Muscle of back (tissue), 11 donors: ENCODE measurements around the gene RNF10. TPM values are rescaled to one million over a fixed set of nuclear protein-coding genes. Genes with fewer than 3 reads are reported as not detected.
"Not testable (repeated sequence)": the region's sequence is repeated elsewhere in the genome, so short reads cannot be mapped to it uniquely, and the experiment has no call there.

ENCODE experiments used
- DNase-seq, 3 donors: peaks; one replicate each; pipeline versions ENCODE4 v3.0.0 to v3.0.0-alpha.2; 2013
- polyA plus RNA-seq, 10 donors: library from polyadenylated mRNA; unstranded; fragments of 120-200 nt; gene quantifications; one replicate each; pipeline ENCODE4 v1.2.1, GENCODE V29; 2013; ENCODE audit not compliant: insufficient read length in 10 of 10

The RNF10 gene
- polyA plus RNA-seq, 10 donors = 148 to 189 (median 157) TPM

DNA sequence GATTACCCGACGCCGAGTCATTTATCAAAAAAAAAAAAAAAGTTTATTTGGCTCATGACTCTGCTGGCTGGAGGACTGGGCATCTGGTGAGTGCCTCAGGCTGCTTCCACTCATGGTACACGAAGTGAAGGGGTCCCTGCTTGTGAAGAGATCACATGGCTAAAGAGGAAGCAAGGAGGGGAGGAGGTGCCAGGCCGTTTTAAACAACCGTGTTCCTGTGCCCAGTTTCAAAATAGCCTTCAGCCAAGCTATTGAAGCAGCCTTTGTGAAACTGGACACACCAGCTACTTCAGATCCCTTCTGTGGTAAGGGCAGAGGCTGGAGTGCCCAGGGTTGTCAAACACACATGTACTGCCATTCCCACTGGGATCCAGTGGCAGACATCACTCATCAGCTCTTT, 39.4 kb downstream of the RNF10 start:
- no peak for DNase-seq

DNA sequence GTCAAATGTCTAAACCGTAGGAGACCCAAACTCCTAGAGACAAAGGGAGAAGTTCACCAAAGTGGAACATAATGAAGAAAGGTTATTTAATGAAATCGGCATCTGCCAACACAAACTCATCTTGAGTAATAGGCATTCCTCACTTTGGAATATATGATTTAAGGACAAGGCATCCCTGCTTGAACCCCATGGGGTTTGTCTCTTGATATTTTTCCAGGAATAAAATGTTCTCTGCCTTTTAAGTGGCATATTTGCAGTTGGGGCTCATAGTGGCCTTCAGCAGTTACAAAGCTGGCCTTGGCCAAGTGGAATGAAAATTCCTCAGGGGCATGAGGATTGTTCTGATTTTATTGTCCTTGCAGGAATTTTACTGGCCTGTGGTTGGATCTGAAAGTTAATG, 40.0 kb downstream of the RNF10 start:
- no peak for DNase-seq

DNA sequence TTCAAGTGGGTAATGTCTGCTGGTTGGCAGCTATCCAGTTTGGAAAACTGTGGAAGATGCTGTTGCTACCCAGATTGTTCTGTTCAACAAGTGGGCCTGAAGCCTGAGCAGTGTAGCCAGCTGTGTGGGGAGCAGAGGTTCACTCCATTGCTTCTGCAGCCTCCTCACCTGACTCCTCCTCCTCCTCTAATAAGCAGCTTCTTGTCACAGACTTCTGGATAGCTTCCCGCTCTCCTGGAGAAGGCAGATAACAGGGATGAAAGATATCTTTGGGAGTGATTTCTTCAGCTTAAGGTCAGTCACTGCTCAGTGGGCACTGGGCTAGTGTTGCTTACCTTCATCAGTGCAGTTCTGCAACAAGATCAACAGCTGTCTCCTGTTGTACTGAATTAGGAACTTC, 45.0 kb downstream of the RNF10 start:
- no peak for DNase-seq

DNA sequence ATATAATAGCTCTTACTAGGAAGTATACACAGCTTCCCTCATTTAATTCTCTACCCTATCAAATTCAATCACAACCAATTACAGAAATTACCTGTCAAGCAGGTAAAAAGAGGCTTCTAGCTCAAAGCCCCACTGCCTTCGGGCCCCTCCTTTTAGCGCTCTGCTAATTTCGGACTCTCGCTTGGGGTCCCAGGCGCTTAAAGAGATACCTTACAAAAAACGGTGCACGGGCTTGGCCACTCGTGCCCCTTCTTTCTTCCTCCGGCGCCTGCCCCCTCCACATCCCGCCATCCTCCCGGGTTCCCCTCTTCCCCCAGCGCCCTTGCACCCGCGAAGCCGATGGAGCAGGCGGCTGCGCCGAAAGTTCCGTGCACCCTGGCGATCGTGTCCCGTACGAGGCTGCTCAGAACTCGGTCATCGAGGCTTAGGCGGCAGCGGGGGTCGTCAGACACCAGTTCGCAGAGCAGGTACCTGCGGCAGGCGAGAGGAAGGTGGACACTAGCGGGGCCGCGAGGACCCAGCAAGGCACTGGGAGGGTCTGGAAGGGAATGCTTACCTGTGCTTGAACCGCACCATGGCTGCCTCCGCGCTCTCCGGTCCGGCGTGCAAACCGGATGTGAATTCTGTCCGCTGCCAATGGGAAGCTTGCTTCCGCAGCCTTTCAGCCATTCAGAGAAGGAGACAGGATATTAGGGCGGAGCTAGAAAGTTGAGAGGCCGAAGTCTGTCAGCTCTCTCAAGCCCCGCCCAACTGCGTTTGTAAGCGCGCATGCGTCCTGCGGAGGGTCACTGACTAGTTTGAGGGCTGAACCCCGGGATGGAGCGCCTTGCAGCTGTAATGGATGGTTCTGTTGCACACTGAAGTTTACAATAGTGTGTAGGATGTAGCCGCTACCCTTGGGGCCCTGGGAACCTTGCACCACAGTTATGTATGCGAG, 46.9 kb downstream of the RNF10 start, which contains the start of gene POP5:
TSS of gene POP5 (minus strand) at position 616 of the 937 bp plus-strand sequence. CDS start at position 576, 40 bp downstream.
- DNase-seq = peak; percentile 97 to 98 (median 97)

DNA sequence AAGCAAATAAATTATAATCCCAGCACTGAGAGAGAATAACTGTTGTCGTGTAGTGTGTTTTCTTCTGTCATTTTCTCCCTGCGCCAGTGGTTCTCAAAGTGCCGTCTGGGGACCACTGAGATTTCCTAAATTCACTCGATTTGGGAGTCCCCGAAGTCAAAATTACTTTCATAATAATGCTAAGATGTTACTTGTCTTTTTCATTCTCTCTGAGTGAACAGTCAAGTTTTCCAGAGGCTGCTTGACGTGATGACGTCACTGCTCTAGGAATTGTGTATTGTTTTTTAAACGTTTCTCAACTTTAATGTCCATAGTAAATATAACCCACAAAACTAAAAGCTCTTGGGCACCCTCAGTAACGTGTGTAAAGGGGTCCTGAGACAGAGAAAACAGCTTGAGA, 47.8 kb downstream of the RNF10 start:
- DNase-seq = no peak

DNA sequence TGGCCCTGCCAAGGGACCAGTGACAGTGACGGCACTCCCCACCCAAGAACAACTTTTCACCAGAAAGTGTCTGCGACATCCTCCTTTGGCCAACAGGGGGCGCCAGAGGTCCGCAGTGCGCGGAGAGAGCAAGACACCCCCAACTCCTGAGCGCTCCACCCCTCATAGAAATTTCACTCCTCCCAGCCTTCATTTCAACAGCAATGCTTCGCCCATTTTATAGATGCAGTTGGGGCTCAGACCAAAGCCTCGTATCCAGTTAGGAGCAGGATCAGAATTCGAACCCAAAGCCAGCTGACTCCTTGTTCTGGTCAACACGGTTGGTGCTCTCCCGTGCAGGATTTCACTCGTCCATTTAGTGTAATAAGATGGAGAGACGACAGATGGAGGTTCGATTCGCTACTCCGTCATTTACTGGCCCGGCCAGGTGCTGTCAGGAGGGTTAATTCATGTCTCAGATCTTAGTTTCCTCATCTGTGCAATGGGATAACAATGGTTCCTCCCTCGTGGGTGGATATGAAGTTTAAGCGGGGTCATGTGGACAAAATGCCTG, 49.4 kb downstream of the RNF10 start:
- DNase-seq = peak; percentile 43 to 84 (median 78)

DNA sequence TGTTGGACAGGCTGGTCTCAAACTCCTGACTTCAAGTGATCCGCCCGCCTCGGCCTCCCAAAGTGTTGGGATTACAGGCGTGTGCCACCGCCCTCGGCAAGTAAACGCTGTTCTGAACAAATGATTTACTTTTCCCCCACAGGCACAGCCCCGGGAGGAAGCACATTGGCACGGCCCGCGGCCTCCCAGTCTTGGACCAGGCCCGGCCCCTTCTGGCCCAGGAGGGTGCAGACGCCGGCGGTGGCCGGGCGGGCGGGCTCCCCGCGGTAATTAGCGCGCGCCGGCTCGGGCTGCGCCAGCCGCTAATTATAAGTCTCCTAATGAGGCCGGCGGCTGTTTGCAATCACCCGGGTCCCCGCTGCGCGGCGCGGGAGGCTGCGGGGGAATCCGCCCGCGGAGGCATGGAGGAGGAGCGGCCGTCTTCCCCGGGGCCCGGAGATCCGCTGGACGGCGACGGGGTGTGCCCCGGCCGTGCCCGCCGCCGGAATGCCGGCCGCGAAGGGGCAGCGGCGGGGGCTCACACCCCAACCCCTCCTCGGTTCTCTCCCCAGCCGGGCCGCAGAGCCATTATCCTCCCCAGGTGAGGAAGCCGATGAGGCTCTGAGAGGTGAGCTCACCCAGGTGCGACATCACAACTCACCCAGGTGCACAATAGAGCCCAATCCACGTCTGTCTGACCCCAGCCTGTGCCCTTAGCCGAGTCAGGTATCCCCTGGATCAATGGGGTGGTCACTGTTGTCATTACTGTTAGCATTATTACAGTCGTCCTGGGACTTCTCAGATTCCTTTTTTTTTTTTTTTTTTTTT, 50.4 kb downstream of the RNF10 start:
- peak in 1 of 3 donors; percentile 43 for DNase-seq

DNA sequence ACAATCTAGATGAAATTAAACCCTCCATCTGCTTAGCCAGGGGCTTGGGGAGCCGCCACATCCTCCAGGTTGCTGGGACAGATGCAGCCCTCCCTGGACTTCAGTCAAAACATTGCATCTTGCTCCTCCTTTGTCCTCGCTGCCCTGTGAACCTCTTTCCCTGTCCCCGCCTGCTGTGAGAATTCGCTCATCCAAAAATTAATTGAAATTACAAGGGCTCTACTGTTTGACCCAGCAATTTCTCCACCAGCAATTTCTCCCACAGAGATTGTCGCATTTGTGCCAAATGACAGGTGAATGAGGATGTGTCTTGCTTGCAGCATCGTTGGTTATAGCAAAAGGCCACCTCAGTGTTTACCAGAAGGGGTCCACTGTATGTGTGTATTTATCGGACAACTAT, 52.0 kb downstream of the RNF10 start:
- DNase-seq = no peak

DNA sequence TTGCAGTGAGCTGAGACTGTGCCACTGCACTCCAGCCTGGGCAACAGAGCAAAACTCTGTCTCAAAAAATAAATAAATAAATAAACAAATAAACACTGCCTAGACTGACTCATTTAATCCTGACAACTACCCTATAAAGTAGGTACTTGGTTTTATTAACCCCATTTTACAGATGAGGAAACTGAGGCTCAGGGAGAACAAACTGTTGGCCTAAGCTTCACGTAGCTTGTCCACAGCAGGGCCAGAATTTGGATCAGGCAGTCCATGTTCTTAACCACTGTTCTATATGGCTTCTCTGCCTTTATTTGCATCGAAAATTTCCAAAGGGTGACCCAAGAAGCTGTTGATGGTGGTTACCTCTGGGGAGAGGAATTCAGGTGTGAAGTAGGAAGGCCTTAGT, 52.7 kb downstream of the RNF10 start:
- no peak for DNase-seq

DNA sequence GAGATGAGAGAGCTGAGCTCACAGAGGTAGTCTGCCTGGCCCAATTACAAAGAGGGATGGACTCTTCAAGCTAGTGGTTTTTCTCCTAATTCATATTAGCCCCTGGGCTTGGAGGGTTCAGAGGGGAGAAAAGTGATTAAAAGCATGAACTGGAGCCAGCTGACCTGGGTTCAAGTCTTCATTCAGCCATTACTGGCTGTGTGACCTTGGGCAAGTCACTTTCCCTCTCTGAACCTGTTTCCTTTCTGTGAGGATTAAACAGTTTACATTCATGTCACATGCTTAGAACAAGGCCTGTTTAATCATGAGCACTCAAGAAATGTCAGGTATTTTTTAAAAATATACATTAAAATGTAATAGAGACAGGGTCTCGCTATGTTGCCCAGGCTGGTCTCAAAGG, 54.2 kb downstream of the RNF10 start:
- DNase-seq = no peak

DNA sequence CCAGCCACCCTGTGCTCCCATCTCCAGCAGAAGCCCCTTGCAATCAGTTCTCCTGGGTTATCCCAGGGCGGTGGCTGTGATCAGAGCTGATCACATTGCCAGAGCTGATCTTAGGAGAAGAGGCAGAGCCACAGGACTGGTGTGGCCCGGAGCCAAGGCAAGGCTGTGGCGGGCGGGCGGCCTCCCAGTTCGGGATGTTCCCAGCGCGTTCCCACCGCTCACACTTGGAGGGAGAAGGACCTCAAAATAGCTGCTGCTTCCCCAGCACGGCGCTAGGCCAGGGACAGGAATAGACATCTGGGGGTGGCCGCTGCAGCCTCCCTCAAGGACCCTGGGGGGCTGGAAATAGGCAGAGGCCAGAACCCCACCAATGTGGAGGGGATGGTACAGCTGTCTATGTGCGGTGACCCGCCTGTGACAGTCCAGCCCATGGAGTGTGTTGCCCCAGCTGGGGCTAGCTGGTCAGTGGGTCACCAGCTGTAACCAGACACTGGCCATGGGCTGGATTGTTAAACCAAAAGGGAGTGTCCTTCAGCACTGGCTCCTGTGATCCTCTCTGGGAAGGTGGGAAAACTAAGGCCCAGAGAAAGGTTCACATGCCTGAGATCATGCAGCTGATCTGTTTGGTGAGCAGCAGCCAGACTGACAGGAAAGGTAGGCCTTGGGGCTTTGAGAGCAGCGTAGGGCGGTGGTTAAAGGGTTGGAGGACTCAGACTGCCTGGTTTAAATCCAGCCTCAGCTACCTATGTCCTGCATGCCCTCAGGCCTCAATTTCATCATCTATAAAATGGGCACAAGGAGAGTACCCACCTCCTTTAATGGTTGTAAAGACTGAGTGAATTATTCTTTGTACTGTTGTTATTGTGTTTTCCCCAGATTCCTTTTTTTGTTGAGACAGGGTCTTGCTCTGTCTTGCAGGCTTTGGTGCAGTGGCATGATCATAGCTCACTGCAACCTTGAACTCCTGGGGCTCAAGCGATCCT, 55.1 kb downstream of the RNF10 start:
- DNase-seq = peak in 1 of 3 donors; percentile 39

DNA sequence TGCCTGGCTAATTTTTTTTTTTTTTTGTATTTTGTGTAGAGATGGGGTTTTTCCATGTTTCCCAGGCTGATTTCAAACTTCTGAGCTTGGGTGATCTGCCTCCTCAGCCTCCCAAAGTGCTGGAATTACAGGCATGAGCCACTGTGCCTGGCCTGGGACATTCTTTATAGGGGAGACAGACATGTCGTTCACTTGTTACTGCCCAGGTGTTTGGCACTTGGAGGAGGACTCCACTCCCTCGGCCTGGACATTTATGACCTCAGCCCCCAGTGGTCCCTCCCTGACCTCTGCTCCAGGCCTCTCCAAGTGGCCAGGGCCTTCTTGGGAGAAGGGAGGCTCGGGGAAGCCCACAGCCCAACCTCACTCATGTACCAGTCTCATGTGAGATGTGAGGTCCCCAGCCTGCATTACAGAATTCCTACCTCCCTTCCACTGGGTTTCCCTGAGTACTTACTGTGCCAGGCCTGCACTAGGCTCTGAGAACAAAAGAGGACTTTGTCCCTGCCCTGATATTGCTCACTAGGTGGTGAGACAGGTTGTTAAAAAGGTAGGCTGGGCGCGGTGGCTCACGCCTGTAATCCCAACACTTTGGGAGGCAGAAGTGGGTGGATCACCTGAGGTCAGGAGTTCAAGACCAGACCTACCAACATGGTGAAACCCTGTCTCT, 56.7 kb downstream of the RNF10 start:
- no peak for DNase-seq

DNA sequence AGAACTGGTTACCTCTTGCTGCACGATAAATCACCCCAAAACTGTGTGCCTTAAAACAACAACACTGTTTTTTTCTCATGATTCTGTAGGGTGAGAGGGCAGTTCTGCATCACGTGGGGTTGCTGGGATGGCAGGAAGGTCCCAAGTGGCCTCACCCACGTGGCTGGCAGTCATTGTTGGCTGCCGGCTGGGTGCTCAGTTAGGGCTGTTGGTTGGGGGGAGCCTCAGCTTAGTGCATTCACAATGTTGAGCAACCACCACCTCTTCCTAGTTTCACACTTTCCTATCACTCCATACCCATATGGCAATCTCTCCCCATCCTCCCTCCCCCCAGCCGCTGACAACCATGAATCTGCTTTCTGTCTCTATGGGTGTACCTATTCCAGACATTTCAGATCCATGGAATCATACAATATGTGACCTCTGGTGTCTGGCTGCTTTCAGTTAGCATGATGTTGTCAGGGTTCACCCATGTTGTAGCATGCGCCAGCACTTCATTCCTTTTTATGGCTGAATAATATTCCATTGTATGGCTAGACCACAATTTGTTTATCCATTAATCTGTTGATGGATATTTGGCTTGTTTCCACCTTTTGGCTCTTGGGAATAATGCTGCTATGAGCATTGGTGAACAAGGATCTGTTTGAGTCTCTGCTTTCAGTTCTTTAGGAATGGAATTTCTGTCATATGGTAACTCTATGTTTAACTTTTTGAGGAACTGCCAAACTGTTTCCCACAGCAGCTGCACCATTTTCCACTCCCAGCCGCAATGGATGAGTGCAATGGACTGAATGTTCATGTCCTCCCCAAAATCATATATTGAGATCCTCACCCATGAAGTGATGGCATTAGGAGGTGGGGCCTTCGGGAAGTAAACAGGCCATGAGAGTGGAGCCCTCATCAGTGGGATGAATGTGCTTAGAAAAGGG, 58.2 kb downstream of the RNF10 start:
- no peak for DNase-seq

DNA sequence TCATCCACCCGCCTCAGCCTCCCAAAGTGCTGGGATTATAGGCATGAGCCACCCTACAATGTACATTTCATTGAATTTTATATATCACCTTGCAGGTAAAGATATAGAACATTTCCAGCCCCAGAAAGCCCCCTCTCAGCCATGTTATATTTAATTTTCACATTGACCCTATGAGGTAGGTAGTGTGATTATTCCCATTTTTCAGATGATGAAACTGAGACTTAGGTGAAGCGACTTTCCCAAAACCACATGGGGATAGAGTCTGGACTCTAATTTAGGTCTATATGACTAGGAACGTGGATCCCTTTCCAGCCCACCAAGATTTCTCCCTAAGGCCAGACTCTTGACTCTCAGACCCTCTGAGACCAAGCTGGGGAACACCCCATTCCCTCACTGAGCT, 62.7 kb downstream of the RNF10 start:
- DNase-seq = no peak

DNA sequence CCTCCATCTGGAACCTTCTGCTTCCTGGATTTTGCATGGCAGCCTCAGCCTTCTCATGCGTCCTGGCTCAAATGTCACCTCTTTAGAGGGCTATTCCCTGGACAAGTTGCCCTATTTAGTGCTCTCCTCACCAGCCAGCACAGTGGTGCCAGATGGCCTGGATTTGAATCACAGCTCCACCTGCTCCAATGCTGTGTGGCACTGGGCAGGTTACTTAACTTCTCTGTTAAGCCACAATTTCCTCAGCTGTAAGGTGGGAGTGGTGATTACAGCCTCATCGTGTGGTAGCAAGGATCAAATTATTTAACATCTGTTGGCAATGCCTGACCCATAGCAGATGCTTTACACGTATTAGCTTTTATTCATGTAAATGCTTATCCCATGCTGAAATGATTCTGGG, 63.7 kb downstream of the RNF10 start:
- no peak for DNase-seq

DNA sequence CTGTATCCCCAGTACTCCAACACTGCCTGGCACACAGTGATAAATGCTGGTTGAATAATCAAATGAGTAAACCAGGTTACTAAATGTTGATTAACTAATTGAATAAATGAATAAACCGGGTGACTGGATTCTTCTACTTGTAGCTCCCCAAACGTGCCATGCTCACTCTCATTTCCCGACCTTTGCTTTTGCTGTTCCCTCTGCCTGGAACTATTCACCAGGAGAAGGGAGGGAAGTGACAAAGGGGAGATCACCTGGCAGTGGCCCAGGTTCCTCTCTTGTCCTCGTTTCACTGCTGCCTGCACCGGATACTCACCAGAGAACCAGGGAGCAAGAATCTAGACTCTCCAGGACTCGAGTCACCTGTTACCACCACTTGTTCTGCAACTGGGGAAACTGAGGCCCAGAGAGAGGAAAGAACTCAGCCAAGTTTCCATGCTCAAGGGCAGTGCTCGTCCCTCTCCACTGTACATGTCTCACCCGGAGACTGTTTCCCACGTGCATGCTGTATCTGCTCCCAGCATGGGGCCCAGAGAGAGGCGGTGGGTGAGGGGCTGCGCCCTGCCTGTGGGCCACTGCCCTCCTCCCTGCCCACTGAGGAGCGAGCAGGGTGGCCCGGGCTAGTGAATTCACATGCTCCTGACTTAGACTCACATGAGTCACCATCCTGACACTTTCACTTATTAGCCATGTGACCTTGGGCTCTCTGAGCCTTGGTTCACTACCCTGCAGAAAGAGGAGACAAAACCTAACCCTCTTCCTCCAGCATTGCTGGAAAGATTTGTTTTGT, 64.7 kb downstream of the RNF10 start:
- DNase-seq = no peak

DNA sequence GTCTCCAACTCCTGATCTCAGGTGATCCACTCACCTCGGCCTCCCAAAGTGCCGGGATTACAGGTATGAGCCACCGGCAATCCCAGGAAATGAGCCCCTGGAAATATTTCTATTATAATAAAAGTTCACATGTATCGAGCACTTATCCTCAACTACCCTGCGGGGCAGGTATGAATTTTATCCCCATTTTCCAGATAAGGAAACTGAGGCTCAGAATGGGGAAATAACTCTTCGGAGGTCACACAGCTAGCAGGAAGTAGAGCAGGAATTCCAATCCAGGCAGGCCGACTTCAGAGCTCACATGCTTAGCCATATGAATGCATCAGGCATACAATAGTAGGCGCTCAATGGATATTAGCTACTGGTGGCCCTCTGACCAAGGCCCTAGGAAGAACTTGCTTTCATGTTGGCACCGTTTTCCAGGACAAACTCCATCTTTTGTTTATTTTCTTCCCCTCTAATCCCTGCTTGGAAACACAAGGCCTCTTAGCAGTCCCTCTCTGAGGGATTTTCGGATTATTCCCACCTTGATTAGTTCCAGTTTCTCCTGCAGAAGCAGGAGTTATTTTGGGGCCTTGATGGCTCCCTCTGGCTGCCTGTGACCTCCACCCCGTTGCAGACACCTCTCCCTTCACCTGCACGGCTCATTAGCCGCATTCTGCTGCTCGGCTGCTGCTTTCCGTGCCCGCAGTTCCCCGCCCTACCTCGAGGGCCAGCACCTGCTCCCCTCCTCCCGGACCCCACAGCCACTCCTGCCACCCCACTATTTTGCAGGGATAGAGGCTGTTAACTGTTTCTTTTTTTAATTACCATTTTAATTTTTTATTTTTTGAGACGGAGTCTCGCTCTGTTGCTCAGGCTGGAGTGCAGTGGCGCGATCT, 65.8 kb downstream of the RNF10 start:
- no peak for DNase-seq

DNA sequence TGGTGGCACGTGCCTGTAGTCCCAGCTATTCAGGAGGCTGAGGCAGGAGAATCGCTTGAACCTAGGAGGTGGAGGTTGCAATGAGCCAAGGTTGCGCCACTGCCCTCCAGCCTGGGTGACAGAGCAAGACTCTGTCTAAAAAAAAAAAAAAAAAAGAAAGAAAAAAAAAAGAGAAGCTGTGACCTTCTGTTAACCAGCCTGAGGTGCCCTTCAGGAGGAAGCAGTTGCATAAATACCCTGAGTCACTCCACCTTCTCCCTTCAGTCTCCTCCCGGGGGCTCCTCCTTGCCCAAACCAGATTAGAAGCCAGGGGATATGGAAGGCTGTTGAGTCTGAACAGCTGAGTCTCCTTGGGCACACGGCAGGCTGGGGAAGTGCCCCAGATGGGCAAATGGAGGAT, 68.3 kb downstream of the RNF10 start:
- not testable (repeated sequence) for DNase-seq
